GM18508 (cell line): ENCODE measurements around the gene MLLT10.
"Not testable (repeated sequence)": the region's sequence is repeated elsewhere in the genome, so short reads cannot be mapped to it uniquely, and the experiment has no call there.

Source experiments
- ATAC-seq: cut with Tn5 transposase; IDR thresholded peaks from one replicate; pipeline ENCODE4 v1.9.1; 2021; ENCODE audit warnings: moderate number of reproducible peaks; ENCODE audit not compliant: insufficient read depth, unreplicated experiment

The MLLT10 gene

DNA sequence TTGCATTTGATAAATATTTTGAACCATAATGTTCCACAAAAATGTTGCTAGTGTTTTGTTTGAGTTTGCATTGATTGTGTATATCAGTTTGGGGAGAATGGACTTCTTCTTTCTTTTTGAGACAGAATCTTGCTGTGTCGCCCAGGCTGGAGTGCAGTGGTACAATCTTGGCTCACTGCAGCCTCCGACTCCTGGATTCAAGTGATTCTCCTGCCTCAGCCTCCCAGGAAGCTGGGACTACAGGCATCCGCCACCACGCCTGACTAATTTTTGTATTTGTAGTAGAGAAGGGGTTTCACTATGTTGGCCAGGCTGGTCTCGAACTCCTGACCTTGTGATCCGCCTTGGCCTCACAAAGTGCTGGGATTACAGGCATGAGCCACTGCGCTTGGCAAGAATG is 25.0 kb downstream of the MLLT10 start:
- ATAC-seq: not testable (repeated sequence)

DNA sequence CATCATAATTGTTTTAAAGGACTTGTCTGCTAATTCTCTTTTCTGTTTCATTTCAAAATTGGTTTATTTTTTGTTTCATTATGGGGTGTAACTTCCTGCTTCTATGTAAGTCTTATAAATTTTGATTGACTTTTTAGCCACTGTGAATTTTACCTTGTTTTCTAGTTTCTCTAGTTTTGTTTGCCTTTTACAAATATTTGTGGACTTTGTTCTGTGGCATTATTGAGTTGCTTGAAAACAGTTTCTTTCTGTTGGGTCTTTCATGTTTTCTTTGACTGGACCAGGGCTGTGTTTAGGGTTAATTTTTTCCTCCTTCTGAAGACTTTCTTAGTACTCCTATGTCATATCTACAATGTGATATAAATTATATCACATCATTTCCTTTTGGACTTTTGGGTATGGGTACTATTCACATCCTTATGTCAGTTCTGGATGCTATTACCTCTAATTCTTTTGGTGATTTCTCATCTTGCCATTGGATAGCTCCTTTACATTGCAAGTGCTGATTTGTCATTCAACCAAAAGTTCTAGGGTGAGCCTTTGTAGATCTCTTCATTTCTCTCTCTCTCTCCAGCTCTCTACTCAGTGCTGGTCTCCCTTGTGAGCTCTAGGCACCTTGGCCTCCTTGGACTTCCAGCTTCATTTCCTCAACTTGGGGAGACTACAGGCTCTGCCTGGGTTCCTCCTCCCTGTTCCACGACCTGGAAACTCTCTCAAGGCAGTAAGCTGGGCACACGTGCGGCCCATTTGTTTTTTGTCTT is 36.9 kb downstream of the MLLT10 start:
- no peak for ATAC-seq

DNA sequence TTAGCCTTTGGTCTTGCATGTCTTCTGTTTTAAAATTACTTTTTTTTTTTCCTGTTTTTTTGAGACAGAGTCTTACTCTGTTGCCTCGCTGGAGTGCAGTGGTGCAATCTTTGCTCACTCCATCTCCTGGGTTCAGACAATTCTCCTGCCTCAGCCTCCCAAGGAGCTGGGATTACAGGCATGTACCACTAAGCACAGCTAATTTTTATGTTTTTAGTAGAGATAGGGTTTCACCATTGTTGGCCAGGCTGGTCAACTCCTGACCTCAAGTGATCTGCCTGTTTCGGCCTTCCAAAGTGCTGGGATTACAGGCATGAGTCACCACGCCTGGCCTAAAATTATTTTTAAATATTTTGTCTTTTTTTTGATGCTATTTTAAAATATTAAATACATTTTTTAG is 38.5 kb downstream of the MLLT10 start:
- no peak for ATAC-seq

DNA sequence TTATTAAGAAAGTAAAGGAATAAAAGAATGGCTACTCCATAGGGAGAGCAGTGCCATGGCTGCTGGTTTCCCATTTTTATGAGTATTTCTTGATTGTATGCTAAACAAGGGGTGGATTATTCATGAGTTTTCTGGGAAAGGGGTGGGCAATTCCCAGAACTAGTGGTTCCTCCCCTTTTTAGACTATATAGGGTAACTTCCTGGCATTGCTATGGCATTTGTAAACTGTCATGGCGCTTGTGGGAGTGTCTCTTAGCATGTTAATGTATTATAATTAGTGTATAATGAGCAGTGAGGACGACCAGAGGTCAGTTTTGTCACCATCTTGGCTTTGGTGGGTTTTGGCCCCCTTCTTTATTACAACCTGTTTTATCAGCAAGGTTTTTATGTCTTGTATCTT is 40.5 kb downstream of the MLLT10 start:
- ATAC-seq: not testable (repeated sequence)

DNA sequence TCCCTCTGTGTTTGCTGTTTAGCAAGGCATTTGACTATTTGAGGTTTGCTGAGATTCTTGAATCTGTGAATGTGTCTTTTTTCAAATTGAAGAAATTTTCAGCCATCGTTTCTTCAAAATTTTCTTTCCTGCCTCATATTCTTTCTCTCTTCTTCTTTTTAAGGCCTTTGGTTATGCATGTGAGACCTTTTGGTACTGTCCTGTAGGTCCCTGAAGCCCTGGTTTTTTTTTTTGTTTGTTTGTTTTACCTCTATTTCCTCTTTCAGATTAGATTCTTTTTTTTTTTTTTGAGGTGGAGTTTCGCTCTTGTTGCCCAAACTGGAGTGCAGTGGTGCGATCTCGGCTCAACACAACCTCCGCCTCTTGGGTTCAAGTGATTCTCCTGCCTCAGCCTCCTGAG is 45.3 kb downstream of the MLLT10 start:
- no peak for ATAC-seq

DNA sequence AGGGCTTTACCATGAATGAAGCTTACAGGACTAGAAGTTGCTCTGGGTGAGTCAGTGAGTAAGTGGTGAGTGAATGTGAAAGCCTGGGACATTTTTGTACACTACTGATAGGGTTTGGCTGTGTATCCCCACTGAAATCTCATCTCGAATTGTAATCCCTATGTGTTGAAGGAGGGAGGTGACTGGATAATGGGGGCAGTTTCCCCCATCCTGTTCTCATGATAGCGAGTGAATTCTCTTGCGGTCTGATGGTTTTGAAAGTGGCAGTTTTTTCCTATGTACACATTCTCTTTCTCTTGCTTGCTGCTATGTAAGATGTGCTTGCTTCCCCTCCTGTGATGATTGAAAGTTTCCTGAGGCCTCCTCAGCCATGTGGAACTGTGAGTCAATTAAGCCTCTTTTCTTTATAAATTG is 47.4 kb downstream of the MLLT10 start:
- peak; percentile 70 for ATAC-seq

DNA sequence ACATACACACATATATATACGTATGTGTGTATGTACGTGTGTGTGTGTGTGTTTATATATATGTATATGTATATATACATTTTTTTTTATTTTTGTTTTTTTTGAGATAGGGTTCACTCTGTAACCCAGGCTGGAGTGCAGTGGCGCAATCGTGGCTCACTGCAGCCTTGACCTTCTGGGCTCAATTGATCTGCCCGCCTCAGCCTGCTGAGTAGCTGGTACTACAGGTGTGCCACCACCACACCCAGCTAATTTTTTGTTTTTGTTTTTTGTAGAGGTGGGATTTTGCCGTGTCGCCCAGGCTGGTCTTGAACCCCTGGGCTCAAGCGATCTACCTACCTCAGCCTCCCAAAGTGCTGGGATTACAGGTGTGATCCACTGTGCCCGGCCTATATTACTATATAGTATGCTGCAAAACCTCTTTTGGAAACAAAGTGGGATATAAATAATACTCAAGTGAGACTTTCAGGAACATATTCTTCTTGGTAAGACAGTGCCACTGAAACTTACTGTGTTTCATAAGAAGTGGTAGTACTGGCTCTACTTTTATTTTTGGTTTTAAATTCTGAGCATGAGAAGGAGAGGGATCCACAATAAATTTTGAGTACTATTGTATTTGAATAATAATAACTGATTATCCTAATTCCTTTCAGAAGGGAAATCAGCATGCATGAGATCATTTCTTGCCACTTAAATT is 51.0 kb downstream of the MLLT10 start:
- ATAC-seq: no peak

DNA sequence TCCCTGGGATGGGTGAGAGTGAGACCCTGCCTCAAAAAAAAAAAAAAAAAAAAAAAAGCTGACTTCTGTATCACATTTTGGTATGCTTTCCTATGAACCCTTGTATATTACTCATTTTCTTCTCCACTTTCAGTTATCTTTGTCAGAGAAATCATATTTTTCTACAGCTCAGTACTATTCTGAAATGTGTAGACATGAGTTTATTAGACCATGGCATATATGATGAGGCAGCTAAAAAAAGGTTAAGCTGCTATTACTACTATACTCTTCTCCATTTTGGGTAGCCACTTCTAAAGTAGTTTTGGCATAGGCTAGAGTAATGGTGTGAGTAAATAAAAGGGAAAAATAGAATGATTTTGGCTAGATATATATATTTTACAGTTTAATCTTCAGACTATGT is 53.4 kb downstream of the MLLT10 start:
- ATAC-seq: no peak

DNA sequence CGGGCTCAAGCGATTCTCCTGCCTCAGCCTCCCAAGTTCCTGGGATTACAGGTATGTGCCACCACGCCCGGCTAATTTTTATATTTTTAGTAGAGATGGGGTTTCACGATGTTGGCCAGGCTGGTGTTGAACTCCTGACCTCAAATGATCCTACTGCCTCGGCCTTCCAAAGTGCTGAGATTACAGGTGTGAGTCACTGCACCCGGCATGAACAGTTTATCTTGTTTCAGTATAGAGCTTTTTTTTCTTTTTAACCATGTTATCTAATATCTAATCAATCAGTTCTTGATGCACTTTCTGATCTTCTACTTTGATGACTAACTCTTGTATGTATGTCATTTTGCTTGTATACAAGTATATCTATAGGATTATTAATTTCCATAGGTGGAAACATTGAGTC is 54.1 kb downstream of the MLLT10 start:
- not testable (repeated sequence) for ATAC-seq

DNA sequence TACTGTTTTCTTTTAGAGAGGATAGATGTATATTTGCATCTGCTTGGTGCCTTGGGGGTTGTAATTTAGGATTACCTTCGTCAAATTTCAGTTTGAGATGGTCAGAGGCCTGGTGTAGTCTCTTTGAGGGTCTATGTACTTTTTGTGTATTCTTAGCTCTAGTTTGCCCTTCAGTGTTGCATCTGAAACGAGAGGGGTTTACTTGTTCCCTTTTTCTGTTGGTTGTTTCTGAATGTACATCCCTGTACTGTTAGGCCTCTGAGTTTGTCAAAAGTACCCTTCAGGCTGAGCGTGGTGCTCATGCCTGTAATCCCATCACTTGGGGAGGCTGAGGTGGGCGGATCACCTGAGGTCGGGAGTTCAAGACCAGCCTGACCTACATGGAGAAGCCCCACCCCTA is 60.0 kb downstream of the MLLT10 start:
- ATAC-seq: no peak

DNA sequence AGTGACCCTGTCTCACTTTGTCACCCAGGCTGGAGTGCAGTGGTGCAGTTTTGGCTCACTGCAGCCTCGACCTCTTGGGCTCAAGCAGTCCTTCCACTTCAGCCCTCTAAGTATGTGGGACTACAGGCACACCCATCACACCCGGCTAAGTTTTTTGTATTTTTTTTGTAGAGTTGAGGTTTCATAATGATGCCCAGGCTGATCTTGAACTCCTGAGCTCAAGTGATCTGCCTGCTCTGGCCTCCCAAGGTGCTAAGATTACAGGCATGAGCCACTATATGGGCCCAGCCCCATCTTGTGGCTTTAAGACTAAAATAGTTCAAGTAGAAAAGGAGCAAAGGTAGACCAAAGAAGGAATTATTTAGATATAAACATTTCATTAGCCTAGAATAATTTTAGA is 65.5 kb downstream of the MLLT10 start:
- no peak for ATAC-seq

DNA sequence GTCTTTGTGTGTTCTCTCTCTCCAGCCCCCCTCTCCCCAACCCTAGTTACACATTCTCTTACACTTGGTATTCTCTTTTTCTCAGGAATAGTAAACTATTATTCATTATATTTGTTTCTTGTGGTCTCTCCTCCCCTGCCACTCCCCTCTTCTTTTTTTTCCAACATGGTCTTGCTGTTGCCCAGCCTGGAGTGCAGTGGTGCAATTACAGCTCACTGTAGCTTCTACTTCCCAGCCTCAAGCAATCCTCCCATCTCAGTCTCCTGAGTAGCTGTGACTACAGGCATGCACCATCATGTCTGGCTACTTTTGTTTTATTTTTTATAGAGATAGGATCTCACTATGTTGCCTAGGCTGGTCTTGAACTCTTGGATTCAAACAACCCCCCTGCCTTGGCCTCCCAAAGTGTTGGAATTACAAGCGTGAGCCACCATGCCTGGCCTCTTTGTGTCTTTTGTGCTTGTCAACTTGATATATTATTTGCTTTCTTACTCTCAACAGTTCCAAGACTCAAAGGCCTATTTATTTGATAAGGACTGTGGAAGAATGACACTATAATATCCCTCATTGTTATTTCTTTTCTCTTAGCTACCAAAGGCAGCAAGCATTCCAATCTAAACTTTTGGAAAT is 66.9 kb downstream of the MLLT10 start:
- ATAC-seq: no peak

DNA sequence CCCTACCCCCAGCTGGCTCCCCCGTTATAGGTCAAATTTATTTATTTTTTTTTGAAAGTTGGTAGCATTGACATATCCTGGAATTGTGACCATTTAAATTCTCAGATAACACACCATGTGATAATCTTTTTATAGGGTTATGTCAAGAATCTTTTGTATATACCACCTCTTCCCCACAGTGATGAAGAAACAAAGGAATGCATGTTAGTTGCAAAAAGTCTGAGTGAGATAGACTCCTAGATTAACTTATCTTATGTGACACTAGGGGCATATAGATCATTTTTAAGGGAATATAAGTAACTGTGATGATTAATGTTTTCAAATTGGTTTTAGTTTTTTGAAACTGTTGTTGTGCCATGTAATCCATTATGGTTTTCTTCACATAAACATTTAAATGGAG is 68.3 kb downstream of the MLLT10 start:
- ATAC-seq: no peak

DNA sequence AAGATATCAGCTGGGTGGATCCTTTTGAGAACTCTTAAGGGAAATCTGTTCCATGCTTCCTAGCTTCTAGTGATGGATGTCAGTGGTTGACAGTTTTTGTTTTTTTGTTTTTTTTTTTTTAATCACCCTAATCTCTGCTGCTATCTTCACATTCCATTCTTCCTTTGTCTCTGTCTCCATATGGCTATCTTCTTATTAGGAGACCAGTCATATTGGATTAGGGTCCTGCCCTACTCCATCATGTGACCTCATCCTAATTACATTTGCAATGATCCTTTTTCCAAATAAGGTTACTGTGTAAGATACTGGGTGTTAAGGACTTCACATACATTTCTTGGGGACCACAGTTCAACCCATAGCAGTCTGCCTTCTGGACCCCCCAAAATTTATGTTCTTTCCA is 69.7 kb downstream of the MLLT10 start:
- ATAC-seq: no peak

DNA sequence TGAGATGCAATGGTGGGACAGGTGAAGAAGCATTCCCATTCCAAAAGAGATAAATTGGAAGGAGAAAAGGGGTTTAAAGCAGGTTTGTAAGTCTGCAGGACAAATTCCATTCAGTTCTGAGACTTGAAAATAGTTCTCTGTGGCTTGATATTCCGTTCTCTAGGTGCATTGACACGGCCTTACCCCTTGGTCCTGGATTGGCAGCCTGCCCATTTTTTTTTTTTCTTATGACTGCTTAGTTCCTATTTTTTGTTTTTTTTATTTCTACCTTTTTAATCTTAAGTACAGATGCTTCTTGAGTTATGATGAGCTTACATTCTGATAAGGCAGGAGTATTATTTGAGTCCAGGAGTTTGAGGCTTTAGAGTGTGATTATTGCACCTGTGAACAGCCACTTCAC is 70.6 kb downstream of the MLLT10 start:
- ATAC-seq: no peak

DNA sequence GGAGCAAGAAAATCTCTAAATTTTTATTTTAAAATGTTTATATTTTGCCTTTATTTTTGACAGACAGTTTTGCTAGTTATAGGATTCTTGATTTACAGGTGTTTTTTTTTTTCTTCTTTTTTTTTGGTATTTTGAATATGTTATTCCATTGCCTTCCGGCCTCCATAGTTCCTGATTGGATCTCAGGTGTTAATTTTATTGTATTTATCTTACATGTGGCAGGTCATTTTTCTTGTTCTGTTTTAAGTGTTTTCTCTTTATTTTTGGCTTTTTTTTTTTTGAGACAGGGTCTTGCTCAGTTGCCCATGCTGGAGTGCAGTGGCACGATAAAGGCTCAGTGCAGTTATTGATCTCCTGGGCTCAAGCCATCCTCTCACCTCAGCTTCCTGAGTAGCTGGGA is 73.9 kb downstream of the MLLT10 start:
- no peak for ATAC-seq

DNA sequence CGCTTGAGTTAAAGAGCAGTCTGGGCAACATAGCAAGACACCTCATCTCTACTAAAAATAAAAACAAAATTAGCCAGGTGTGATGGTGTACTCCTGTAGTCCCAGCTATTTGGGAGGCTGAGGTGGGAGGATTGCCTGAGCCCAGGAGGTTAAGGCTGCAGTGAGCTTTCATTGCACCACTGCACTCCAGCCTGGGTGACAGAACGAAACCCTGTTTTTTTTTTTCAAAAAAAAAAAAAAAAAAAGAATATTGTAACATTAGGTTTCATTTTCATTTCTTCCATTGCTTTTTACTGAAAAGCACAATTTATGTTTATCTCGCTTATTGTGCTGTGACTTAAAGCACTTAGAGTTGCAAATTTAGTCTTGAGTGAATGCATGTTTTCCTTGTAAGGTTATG is 80.0 kb downstream of the MLLT10 start:
- ATAC-seq: no peak

DNA sequence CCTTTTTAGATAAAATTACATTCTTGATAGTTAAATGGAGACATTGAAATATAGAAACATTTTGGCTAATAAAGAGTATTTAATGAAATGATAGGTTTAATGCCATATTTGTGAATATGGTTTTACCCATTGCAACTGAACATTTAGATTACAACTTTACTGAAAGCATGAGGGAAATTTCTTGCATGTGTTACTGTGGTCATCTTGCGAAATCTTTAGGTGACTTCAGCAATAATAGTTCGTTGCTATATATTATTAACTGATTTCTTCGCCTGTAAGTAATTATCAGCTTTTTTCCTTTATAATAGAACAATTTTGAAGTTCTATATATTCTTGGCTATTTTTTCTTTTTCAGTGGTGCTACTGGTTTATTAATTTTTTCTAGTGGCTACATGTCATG is 83.2 kb downstream of the MLLT10 start:
- ATAC-seq: no peak

DNA sequence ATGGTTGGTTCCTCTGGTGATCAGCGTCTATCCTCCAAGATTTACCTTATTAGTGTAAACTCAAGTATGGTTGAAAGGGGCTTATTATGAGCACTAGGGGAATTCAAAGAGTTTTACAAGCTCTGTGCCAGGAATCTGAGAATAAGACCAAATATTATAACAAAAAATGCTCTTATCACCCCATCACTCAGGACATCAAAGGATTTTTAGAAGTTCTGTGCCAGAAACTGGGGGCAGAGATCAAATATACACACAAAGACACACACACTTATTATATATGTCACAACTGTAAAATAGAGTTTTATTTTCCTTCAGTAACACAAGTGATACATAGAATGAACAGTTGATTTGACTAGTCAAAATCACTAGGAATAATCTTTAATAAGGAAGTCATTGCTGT is 89.3 kb downstream of the MLLT10 start:
- ATAC-seq: no peak

DNA sequence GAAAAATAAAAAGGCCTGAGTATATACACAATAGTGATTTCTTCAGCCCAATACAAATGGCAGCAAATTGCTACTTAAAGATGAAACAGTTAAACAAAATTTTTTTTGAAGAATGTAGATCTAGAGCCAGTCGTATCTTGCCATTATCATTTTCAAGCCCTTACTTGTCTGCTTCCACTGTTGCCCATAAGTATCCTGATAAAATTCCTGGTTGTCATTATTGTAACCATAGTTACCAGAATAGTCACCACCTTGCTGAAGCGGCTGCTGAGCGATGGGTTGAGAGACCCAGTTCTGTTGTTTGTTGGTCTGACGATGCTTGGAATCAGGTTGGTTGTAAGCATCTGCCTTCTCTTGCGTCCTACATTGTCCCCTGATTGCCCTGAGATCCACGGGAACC is 90.4 kb downstream of the MLLT10 start:
- not testable (repeated sequence) for ATAC-seq

DNA sequence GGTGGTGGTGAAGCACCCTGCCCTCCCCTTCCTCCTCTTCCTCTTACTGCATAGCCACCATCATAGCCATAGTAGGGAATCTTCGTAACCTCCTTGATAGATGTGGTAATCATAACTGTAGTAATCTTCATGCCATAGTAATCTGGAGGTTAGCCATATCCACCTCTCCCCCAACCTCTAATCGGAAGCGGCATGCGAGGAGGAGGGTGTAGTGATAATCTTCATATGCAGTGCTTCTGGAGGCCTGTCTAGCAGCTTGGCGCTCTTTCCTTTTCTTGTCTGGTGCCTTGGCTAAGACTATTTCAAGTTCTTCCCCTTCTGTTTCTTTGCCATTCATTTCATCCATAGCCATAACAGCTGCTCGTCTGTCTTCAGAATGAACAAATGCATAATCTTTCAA is 90.9 kb downstream of the MLLT10 start:
- no peak for ATAC-seq
